GM12875 (cell line): Measurements from ENCODE around the gene PTPRU.
"Not testable (repeated sequence)": the region's sequence is repeated elsewhere in the genome, so short reads cannot be mapped to it uniquely, and the experiment has no call there.

Source experiments
- H3K4me3 ChIP-seq: one replicate; pipeline ENCODE4 v1.5.1; 2011; ENCODE audit warnings: low read depth, low read length, control low read depth
- CTCF ChIP-seq: IDR thresholded peaks from 2 replicates; pipeline ENCODE4 v1.5.1; 2011; ENCODE audit warnings: low read depth, mild to moderate bottlenecking, control low read depth, inconsistent platforms, low read length, moderate library complexity, borderline replicate concordance; ENCODE audit not compliant: insufficient read depth

PTPRU gene

GRCh38 chr1:29310616-29311180, 74.4 kb downstream of the PTPRU start:
- H3K4me3 ChIP-seq, result no peak overlapping the region
- no peak for TF ChIP-seq CTCF

GRCh38 chr1:29311352-29312030, 75.2 kb downstream of the PTPRU start:
- TF ChIP-seq CTCF, result no peak
- H3K4me3 ChIP-seq, result no peak overlapping the region

GRCh38 chr1:29312469-29313461, 76.4 kb downstream of the PTPRU start:
- H3K4me3 ChIP-seq, result no peak overlapping the region
- TF ChIP-seq CTCF, result no peak

- H3K4me3 ChIP-seq, result not testable (repeated sequence)
Observed at GRCh38 chr1:29314685-29315084, 78.4 kb downstream of the PTPRU start.

GRCh38 chr1:29315262-29315661, 78.9 kb downstream of the PTPRU start:
- H3K4me3 ChIP-seq, result no peak overlapping the region
- no peak for TF ChIP-seq CTCF

GRCh38 chr1:29315876-29316275, 79.6 kb downstream of the PTPRU start:
- no peak for TF ChIP-seq CTCF
- no peak overlapping the region for H3K4me3 ChIP-seq

GRCh38 chr1:29317063-29317915, 81.0 kb downstream of the PTPRU start:
- no peak overlapping the region for H3K4me3 ChIP-seq
- TF ChIP-seq CTCF, result no peak
